H1 (cell line): ENCODE measurements around the gene TMBIM6. TPM values are rescaled to one million over a fixed set of nuclear protein-coding genes. Genes with fewer than 3 reads are reported as not detected.
A peak's percentile ranks its signal among the peaks of the same experiment; 100 is the strongest.

Experiments
- CTCF ChIA-PET: fragments of 300-600 bp; sonication (Branson Sonifier 250); formaldehyde crosslinking; loops from one replicate; lab custom pipeline; 2021; ENCODE audit not compliant: partially characterized antibody; lab: Charles Lee
- POLR2A ChIA-PET: fragments of 300-600 bp; sonication (Branson Sonifier 250); formaldehyde crosslinking; loops from one replicate; lab custom pipeline; 2021; ENCODE audit warnings: inconsistent platforms; ENCODE audit not compliant: partially characterized antibody; lab: Charles Lee
- DNase-seq, 2 experiments: peaks; one replicate each; pipeline versions ENCODE4 v3.0.0 to v3.0.0-alpha.2; 2010 to 2022; ENCODE audit warnings: low spot score in 2 of 2, low read depth in 1 of 2, mixed read lengths in 1 of 2
- FAIRE-seq: peaks from 2 replicates; lab custom pipeline; 2011; peaks lifted over from hg19 to GRCh38; lab: Jason Lieb, UNC
- H2AFZ ChIP-seq: 2 replicates; pipeline ENCODE4 v1.8.1; 2012; ENCODE audit warnings: low read length, inconsistent platforms
- H2AK5ac ChIP-seq: 2 replicates; pipeline ENCODE4 v1.6.1; 2013; ENCODE audit warnings: low read depth, low read length
- H2BK120ac ChIP-seq: replicated peaks from 2 replicates; pipeline ENCODE3; 2013; ENCODE audit warnings: low read depth, low read length, inconsistent platforms
- H2BK12ac ChIP-seq: 2 replicates; pipeline ENCODE4 v1.6.1; 2013; ENCODE audit warnings: low read depth, low read length
- H2BK15ac ChIP-seq: 2 replicates; pipeline ENCODE4 v1.6.1; 2013; ENCODE audit warnings: low read length
- H2BK20ac ChIP-seq: 2 replicates; pipeline ENCODE4 v1.6.1; 2013; ENCODE audit warnings: low read length
- H2BK5ac ChIP-seq: 2 replicates; pipeline ENCODE4 v1.6.1; 2013; ENCODE audit warnings: low read depth, low read length
- H3K14ac ChIP-seq: 2 replicates; pipeline ENCODE4 v1.6.1; 2013; ENCODE audit warnings: inconsistent platforms; ENCODE audit not compliant: insufficient read length
- H3K18ac ChIP-seq: 2 replicates; pipeline ENCODE4 v1.6.1; 2013; ENCODE audit warnings: low read length; ENCODE audit errors: extremely low read depth
- H3K23ac ChIP-seq: 2 replicates; pipeline ENCODE4 v1.6.1; 2013; ENCODE audit warnings: inconsistent platforms; ENCODE audit not compliant: insufficient read length
- H3K23me2 ChIP-seq: 2 replicates; pipeline ENCODE4 v1.6.1; 2013; ENCODE audit warnings: low read depth, low read length
- H3K27ac ChIP-seq: 2 replicates; pipeline ENCODE4 v1.6.1; 2011; ENCODE audit warnings: low read depth, low read length, inconsistent platforms
- H3K27me3 ChIP-seq, 4 experiments: replicated peaks in 1 of 4; 1 replicate in 1 of 4; 2 replicates in 3 of 4; pipeline versions ENCODE4 v1.6.1 to v1.8.1; 2011 to 2013; ENCODE audit warnings: low read length in 3 of 4, mild to moderate bottlenecking in 3 of 4, inconsistent platforms in 2 of 4, mixed read lengths in 2 of 4, moderate library complexity in 1 of 4; ENCODE audit not compliant: control insufficient read depth in 3 of 4, insufficient read depth in 3 of 4; ENCODE audit errors: extremely low read depth in 1 of 4
- H3K36me3 ChIP-seq, 4 experiments: 2 replicates each; pipeline versions ENCODE4 v1.6.1 to v1.8.1; 2011 to 2013; ENCODE audit warnings: mild to moderate bottlenecking in 4 of 4, low read length in 3 of 4, moderate library complexity in 2 of 4, control low read depth in 1 of 4, inconsistent platforms in 1 of 4; ENCODE audit not compliant: insufficient read depth in 4 of 4, control insufficient read depth in 2 of 4
- H3K4ac ChIP-seq: replicated peaks from 2 replicates; pipeline ENCODE3; 2013; ENCODE audit warnings: low read length, low read depth, mixed read lengths, inconsistent platforms; ENCODE audit not compliant: insufficient read length
- H3K4me1 ChIP-seq, 4 experiments: replicated peaks in 1 of 4; 1 replicate in 1 of 4; 2 replicates in 3 of 4; pipeline versions ENCODE4 v1.6.1 to v1.8.1; 2011 to 2013; ENCODE audit warnings: low read length in 3 of 4, inconsistent platforms in 2 of 4, mixed read lengths in 1 of 4; ENCODE audit not compliant: insufficient read depth in 4 of 4, control insufficient read depth in 3 of 4
- H3K4me2 ChIP-seq, 2 experiments: 2 replicates each; pipeline versions ENCODE4 v1.6.1 to v1.8.1; 2011 to 2013; ENCODE audit warnings: low read depth in 2 of 2, low read length in 2 of 2, control low read depth in 1 of 2, inconsistent platforms in 1 of 2, mild to moderate bottlenecking in 1 of 2; ENCODE audit not compliant: insufficient read depth in 1 of 2
- H3K4me3 ChIP-seq, 4 experiments: fragments of 200-600, 300-600 bp in 1 of 4; sonication (generic), shearing (Covaris generic), sonication (Bioruptor Twin) in 1 of 4; 2 replicates each; pipeline versions ENCODE4 v1.5.1 to v1.8.1; 2011 to 2016; ENCODE audit warnings: low read length in 4 of 4, low read depth in 3 of 4, control low read depth in 2 of 4, inconsistent platforms in 2 of 4, mild to moderate bottlenecking in 2 of 4, mixed read lengths in 1 of 4, moderate library complexity in 1 of 4; ENCODE audit not compliant: insufficient read depth in 2 of 4; ENCODE audit errors: extremely low read depth in 1 of 4
- H3K56ac ChIP-seq: replicated peaks from 2 replicates; pipeline ENCODE3; 2013; ENCODE audit warnings: low read depth, mild to moderate bottlenecking, mixed read lengths, low read length, inconsistent platforms; ENCODE audit not compliant: insufficient read length
- H3K79me1 ChIP-seq: 2 replicates; pipeline ENCODE4 v1.6.1; 2013; ENCODE audit warnings: low read depth, low read length, control low read depth
- H3K79me2 ChIP-seq, 2 experiments: 2 replicates each; pipeline versions ENCODE4 v1.6.1 to v1.8.1; 2012 to 2013; ENCODE audit warnings: low read length in 2 of 2, mild to moderate bottlenecking in 2 of 2, inconsistent platforms in 1 of 2; ENCODE audit not compliant: insufficient read depth in 2 of 2, control insufficient read depth in 1 of 2
- H3K9ac ChIP-seq, 4 experiments: replicated peaks in 1 of 4; 1 replicate in 1 of 4; 2 replicates in 3 of 4; pipeline versions ENCODE4 v1.6.1 to v1.8.1; 2011 to 2013; ENCODE audit warnings: low read depth in 3 of 4, low read length in 3 of 4, control low read depth in 2 of 4, mild to moderate bottlenecking in 2 of 4, moderate library complexity in 2 of 4, inconsistent platforms in 1 of 4; ENCODE audit errors: extremely low read depth in 1 of 4
- H3K9me3 ChIP-seq, 2 experiments: 2 replicates each; pipeline versions ENCODE4 v1.6.1 to v1.8.1; 2012 to 2013; ENCODE audit warnings: mild to moderate bottlenecking in 2 of 2, moderate library complexity in 2 of 2, control low read depth in 1 of 2, inconsistent platforms in 1 of 2, low read depth in 1 of 2, low read length in 1 of 2, mixed read lengths in 1 of 2; ENCODE audit not compliant: insufficient read depth in 2 of 2
- H4K20me1 ChIP-seq, 2 experiments: replicated peaks in 1 of 2; 2 replicates each; pipeline versions ENCODE3 to v1.8.1; 2011 to 2013; ENCODE audit warnings: inconsistent platforms in 2 of 2, low read length in 2 of 2, mild to moderate bottlenecking in 1 of 2; ENCODE audit not compliant: insufficient read depth in 2 of 2, control insufficient read depth in 1 of 2
- H4K5ac ChIP-seq: 2 replicates; pipeline ENCODE4 v1.6.1; 2013; ENCODE audit warnings: low read length, low read depth, mixed read lengths, inconsistent platforms; ENCODE audit not compliant: insufficient read length
- H4K8ac ChIP-seq: 2 replicates; pipeline ENCODE4 v1.8.0; 2013; ENCODE audit warnings: mild to moderate bottlenecking, moderate library complexity, low read length, inconsistent platforms; ENCODE audit not compliant: insufficient read depth; ENCODE audit errors: extremely low read depth
- H4K91ac ChIP-seq: replicated peaks from 2 replicates; pipeline ENCODE3; 2013; ENCODE audit warnings: low read length, mixed read lengths, inconsistent platforms; ENCODE audit not compliant: insufficient read length
- BACH1 ChIP-seq: IDR thresholded peaks from 2 replicates; pipeline ENCODE4 v1.6.1; 2012; ENCODE audit warnings: low read length, improper control_type of control experiment
- CHD2 ChIP-seq: IDR thresholded peaks from 2 replicates; pipeline ENCODE4 v1.6.1; 2012; ENCODE audit warnings: low read length, improper control_type of control experiment
- EP300 ChIP-seq, 2 experiments: IDR thresholded peaks; 1 replicate in 1 of 2; 2 replicates in 1 of 2; pipeline ENCODE4 v1.6.1; 2011 to 2012; ENCODE audit warnings: low read depth in 2 of 2, low read length in 2 of 2, mild to moderate bottlenecking in 2 of 2, borderline replicate concordance in 1 of 2, inconsistent platforms in 1 of 2, moderate library complexity in 1 of 2
- KDM5A ChIP-seq: fragments of 200-600 bp; IDR thresholded peaks from 2 replicates; pipeline ENCODE4 v1.7.1; 2012; ENCODE audit warnings: mild to moderate bottlenecking, low read length, inconsistent platforms, mixed read lengths
- RBBP5 ChIP-seq: IDR thresholded peaks from 2 replicates; pipeline ENCODE4 v1.7.1; 2012; ENCODE audit warnings: low read depth, mild to moderate bottlenecking, inconsistent platforms, low read length, moderate library complexity, borderline replicate concordance
- RXRA ChIP-seq: IDR thresholded peaks from 2 replicates; pipeline ENCODE4 v1.6.1; 2011; ENCODE audit warnings: low read depth, mild to moderate bottlenecking, low read length, moderate library complexity; ENCODE audit not compliant: insufficient read depth
- TEAD4 ChIP-seq: IDR thresholded peaks from 2 replicates; pipeline ENCODE4 v1.6.1; 2012; ENCODE audit warnings: low read depth, low read length, inconsistent platforms, mixed read lengths
- WGBS, 2 experiments: shearing (Covaris generic) in 1 of 2; methylation state at CpG; one replicate each; pipeline versions ENCODE4 v1.1.6 to v1.1.7; 2013 to 2015; ENCODE audit warnings: low lambda C conversion rate in 2 of 2, mixed read lengths in 2 of 2, inconsistent platforms in 1 of 2, low coverage in 1 of 2, missing lambda C conversion rate in 1 of 2; ENCODE audit not compliant: insufficient replicate concordance in 2 of 2, insufficient coverage in 1 of 2, insufficient read length in 1 of 2; ENCODE audit errors: extremely low coverage in 1 of 2, missing lambda C conversion rate in 1 of 2; 5-methylcytosine and 5-hydroxymethylcytosine counted together
- polyA plus RNA-seq, 7 experiments: library from polyadenylated mRNA; depleted of rRNA in 3 of 7; stranded (reverse) in 5 of 7; unstranded in 2 of 7; fragments of >200 nt in 5 of 7; fragments of 200-250 nt in 2 of 7; gene quantifications; 1 replicate in 5 of 7; 2 replicates in 1 of 7; 4 replicates in 1 of 7; pipeline versions ENCODE4 v1.2.1 to v1.2.3, GENCODE V29; 2011 to 2013; ENCODE audit warnings: missing spikeins in 2 of 7, mixed read lengths in 2 of 7
- total RNA-seq: library from RNA; stranded (reverse); fragmentation: NEBNext Ultra II Directional; extraction: Animal tissue kit (Norgen Biotek cat#: 25700); gene quantifications from 2 replicates; pipeline ENCODE4 v1.2.1, GENCODE V29; 2021
- TF ChIP-seq, protein P1 (sequence below): IDR thresholded peaks from 2 replicates; pipeline ENCODE4 v1.6.1; 2012; ENCODE audit warnings: inconsistent platforms

Gene TMBIM6
- total and polyA plus RNA-seq, 2 of the 8 experiments (the other 6 are each of a cell fraction or from before 2014, with no cell fraction given) = 423 to 556 TPM

DNA sequence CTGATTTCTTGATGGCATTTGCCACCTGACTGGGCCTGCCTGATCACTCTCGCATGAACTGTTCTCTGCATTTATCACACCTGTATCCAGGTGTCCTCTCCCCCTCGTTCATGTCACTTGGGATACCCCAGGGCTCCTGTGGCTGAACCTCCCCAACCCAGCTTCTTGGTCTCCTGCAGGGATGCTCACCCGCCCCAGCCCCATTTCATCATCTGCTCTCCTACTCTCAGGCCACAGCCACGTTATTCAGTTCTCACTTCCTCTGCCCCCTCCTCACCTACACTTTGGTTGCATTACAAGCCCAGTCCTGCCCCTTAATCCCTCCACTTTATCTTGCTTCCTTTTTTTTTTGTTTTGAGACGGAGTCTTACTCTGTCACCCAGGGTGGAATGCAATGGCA lies 35.5 kb downstream of the TMBIM6 start:
- Histone ChIP-seq H3K23me2 (no peaks in the 10 kb centered on the region), H2BK20ac (no peak overlapping the region), H3K27ac (no peak overlapping the region), H3K23ac (no peak overlapping the region), H3K79me1 (no peaks in the 10 kb centered on the region), H3K9me3 (no peaks in the 10 kb centered on the region), H3K36me3 (no peaks in the 10 kb centered on the region), H3K4ac (no peak overlapping the region), H2BK15ac (0 out of 2 replicates have a peak overlapping the region, but pooled peaks have one; percentile 36), H3K18ac (peak overlapping the region; percentile 42; the same call in 1 of the 2 replicates), H3K56ac (no peak overlapping the region), H4K5ac (no peak overlapping the region), H3K4me2 (no peak overlapping the region), H2BK5ac (no peak overlapping the region), H4K91ac (no peak overlapping the region), H3K4me3 (no peak overlapping the region), H3K79me2 (no peaks in the 10 kb centered on the region), H3K4me1 (peaks cover 0 to 2% (median 0%) of the 10 kb centered on the region in 4 experiments; a peak in 2 of 7 replicates), H2BK12ac (no peak overlapping the region), H2AFZ (no peak overlapping the region), H4K8ac (no peak overlapping the region), H4K20me1 (no peaks in the 10 kb centered on the region), H3K14ac (no peak overlapping the region), H3K9ac (no peak overlapping the region), H3K27me3 (no peaks in the 10 kb centered on the region), H2AK5ac (no peak overlapping the region), H2BK120ac (no peak overlapping the region)
- no peak for TF ChIP-seq TEAD4
- TF ChIP-seq BACH1 = no peak
- no peak for TF ChIP-seq RBBP5
- no peak for TF ChIP-seq KDM5A
- TF ChIP-seq, protein P1, sequence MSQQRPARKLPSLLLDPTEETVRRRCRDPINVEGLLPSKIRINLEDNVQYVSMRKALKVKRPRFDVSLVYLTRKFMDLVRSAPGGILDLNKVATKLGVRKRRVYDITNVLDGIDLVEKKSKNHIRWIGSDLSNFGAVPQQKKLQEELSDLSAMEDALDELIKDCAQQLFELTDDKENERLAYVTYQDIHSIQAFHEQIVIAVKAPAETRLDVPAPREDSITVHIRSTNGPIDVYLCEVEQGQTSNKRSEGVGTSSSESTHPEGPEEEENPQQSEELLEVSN = no peak
- TF ChIP-seq CHD2 = no peak
- TF ChIP-seq EP300 (IDR thresholded peaks at IDR 0.05; ENCODE audit: borderline replicate concordance in 1 of 2, low read depth in 2 of 2, low read length in 2 of 2) = no peak
- no peak for TF ChIP-seq RXRA
- 80% methylated on average over 5 of the region's 5 CpGs; no CpG with 5 or more reads in 1 of the 2 experiments for WGBS, 2 experiments
- ChIA-PET CTCF (interaction anchor here (0.6 to 3.1 kb wide), 35 partner anchors 8 to 288 kb away, joined by 3 to 75 read pairs (median 6); partner anchors contain the start of genes NCKAP5L and TMBIM6), POLR2A (interaction anchor here (1.2 to 2.3 kb wide), 4 partner anchors 9 to 66 kb away, joined by 3 to 6 read pairs (median 5); partner anchors contain the start of gene BCDIN3D)
- DNase-seq (no peak), FAIRE-seq (no peak)
